Activated CD8-positive, alpha-beta memory T cell treated with anti-CD3 and anti-CD28 coated beads for 1 hour (primary cell): Measurements from ENCODE around the gene LRTM2.

Source experiments
- DNase-seq, 2 donors: peaks; one replicate each; pipeline ENCODE4 v3.0.0-alpha.2; 2020; ENCODE audit warnings: low read depth in 1 of 2; ENCODE audit errors: extremely low read depth in 1 of 2

LRTM2 gene

DNA sequence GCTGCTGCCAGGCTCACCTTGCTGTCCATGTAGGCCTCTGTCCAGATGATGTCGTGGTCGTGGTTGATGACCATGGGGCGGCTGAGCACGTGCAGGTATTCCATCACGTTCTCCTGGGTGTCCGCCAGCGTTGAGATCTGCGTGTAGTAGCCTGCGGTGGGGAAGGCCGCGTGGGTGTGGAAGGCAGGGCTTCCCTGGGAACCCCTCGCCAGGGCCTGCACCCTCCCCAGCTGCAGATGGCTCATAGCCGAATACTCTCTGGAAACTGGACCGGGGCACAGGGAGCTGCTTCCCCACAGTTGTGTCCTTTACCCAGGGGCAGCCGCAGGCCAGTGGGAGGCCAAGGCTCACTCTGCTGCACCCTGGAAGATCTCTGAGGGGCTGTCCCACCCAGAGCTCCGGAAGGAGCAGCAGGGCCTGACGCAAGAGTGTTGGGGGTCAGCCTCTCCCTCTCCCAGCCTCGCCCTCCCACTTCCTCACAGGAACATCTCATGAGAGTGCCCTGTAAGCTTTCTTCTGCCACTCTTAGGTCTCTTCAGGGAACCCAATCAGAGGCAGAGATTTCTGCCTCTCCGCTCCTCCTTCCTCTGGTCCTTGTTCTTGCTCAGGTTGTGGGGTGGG lies 62.6 kb downstream of the LRTM2 start:
- DNase-seq: no peak

DNA sequence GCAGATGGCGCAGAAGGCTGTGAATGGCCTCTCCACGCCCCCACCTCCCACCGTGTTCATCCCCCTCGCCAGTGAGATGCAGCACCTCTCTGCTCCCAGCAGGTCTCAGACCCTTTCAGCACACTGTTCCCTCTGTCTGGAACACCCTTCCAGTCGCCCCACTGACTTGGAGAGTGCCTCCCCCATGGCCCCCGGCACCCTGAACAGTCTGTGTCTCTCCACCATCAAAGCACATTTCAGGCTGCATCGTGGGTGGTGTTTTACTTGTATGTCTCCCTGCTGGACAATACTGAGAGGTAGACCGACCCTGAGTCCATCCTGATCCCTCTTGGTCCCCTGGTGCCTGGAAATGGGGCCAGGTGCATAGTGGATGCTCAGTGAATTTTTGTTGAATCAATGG lies 63.1 kb downstream of the LRTM2 start:
- DNase-seq: no peak

DNA sequence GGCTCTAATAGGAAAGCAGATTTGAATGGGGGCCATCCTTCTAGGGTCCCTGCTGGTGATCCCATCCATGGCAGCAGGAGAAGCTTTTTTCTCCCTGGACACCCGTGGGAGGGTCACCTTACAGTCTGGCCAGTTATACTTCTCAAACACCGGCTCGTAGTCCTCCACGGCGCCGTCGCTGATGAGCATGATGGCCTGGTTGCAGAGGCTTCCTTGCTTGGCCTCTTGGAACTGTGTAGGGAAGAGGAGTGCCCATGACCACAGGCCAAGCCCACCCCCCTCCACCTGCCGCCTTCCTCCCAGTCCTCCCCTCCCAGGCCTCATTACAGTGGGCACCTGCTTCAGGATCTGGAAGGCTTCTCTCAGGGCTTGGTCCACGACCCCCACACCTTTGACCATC lies 64.3 kb downstream of the LRTM2 start:
- DNase-seq: no peak

DNA sequence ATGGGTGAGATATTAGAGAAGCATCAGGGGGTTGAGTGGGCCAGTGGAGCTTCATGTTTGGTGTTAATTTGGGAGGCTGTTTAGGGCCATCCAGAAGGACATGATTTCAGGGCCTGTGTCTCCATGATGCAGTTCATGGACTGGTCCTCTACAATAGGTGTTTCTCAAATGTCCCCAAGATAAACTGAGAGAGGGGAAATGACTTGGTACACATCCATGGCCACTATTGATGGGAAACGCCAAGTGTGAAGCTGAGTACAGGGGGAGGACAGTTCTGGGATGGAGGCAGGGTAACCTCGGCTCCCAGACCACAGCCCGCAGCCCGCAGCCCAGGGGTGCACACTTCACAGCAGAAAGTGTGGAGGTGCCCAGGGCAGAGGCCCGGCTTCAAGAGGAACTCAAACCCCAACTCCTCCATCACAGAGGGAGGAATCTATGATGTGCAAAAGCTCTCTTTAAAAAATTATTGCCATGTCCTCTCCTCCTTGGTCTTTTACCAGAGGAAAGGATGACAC lies 64.8 kb downstream of the LRTM2 start:
- no peak for DNase-seq

DNA sequence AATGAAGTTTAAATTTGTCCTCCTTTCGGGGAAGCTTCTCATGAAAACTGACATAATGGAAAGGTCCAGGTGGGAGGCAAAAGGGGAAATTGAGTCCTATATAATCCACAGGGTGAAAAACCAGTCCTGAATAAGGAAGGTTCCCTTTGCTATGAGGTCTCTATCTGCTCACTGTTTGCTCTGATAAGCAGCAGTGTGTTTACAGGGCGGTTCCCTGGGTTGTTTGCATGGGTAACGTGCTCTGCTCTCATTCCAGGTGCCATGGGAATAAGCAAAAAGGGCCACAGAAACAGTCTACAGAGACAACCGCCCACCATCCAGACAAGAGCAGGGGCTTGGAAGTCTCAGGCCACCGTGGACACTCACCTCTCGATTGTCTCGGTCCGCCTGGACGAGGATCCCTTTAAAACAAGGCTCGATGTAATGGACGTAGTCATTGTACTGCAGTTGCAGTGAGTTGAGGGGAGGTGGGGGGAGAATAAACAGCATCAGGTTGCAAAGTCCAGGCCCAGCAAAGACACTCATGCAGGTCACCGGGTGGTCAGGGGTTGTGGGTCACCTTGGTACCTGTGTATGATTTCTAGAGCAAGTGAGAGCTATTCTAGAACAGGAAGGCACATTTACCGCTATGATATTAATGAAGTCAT lies 65.4 kb downstream of the LRTM2 start:
- no peak for DNase-seq
